Testis (tissue), 2 donors: ENCODE data around the gene UNC50.

Source experiments
- POLR2A ChIP-seq: fragments of 450-650 bp; IDR thresholded peaks from one replicate; pipeline ENCODE4 v1.6.1; 2017; ENCODE audit warnings: antibody characterized with exemption, mild to moderate bottlenecking, moderate library complexity
- TF ChIP-seq, protein P1 (sequence below), 3 experiments: fragments of 450-650 bp in 2 of 3; fragments of 200-600 bp in 1 of 3; sonication (generic) in 1 of 3; IDR thresholded peaks; one replicate each; pipeline ENCODE4 v1.5.1; 2016 to 2019; ENCODE audit warnings: antibody characterized with exemption in 3 of 3, mild to moderate bottlenecking in 2 of 3, moderate library complexity in 1 of 3

- TF ChIP-seq, protein P1, sequence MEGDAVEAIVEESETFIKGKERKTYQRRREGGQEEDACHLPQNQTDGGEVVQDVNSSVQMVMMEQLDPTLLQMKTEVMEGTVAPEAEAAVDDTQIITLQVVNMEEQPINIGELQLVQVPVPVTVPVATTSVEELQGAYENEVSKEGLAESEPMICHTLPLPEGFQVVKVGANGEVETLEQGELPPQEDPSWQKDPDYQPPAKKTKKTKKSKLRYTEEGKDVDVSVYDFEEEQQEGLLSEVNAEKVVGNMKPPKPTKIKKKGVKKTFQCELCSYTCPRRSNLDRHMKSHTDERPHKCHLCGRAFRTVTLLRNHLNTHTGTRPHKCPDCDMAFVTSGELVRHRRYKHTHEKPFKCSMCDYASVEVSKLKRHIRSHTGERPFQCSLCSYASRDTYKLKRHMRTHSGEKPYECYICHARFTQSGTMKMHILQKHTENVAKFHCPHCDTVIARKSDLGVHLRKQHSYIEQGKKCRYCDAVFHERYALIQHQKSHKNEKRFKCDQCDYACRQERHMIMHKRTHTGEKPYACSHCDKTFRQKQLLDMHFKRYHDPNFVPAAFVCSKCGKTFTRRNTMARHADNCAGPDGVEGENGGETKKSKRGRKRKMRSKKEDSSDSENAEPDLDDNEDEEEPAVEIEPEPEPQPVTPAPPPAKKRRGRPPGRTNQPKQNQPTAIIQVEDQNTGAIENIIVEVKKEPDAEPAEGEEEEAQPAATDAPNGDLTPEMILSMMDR (IDR thresholded peaks at IDR 0.05) = no peak
- TF ChIP-seq POLR2A = no peak
Measured at GRCh38 chr2:98663511-98664090, 55.2 kb downstream of the UNC50 start.
